IMR-90 (cell line): Measurements from ENCODE around the gene PRSS33. TPM values are rescaled to one million over a fixed set of nuclear protein-coding genes. Genes with fewer than 3 reads are reported as not detected.

Experiments
- ATAC-seq: fragments of 200-7000 bp; cut with Tn5 transposase; 2 replicates; pipeline ENCODE4 v1.9.1; 2020; ENCODE audit warnings: low read depth, mild to moderate bottlenecking, moderate library complexity
- BruUV-seq: library from RNA; stranded (reverse); fragments of 400-500 nt; replicated peaks from 2 replicates; lab custom pipeline; 2021; lab: Mats Ljungman, UMichigan
- CTCF ChIA-PET: fragments of 300-600 bp; formaldehyde crosslinking; extraction: SDS; loops from one replicate; lab custom pipeline; 2021; ENCODE audit warnings: antibody characterized with exemption; lab: Yijun Ruan, JAX
- POLR2A ChIA-PET: fragments of 300-600 bp; sonication (Branson Sonifier 250); formaldehyde crosslinking; loops from one replicate; lab custom pipeline; 2022; ENCODE audit warnings: antibody characterized with exemption; ENCODE audit not compliant: unreplicated experiment; lab: Charles Lee
- DNase-seq: peaks from one replicate; pipeline ENCODE4 v3.0.0; 2013
- H2AFZ ChIP-seq: replicated peaks from 2 replicates; pipeline ENCODE3; 2013; ENCODE audit warnings: low read length, mild to moderate bottlenecking; ENCODE audit not compliant: poor library complexity
- H2AK5ac ChIP-seq: 2 replicates; pipeline ENCODE4 v1.6.1; 2013; ENCODE audit warnings: low read depth, low read length, inconsistent platforms
- H2AK9ac ChIP-seq: replicated peaks from 2 replicates; pipeline ENCODE3; 2013; ENCODE audit warnings: mild to moderate bottlenecking, low read depth, low read length, moderate library complexity; ENCODE audit not compliant: poor library complexity
- H2BK120ac ChIP-seq: 2 replicates; pipeline ENCODE4 v1.6.1; 2013; ENCODE audit warnings: low read depth, low read length, inconsistent platforms
- H2BK15ac ChIP-seq: 3 replicates; pipeline ENCODE4 v1.6.1; 2013; ENCODE audit warnings: low read depth, low read length, inconsistent platforms
- H2BK20ac ChIP-seq: 2 replicates; pipeline ENCODE4 v1.6.1; 2013; ENCODE audit warnings: low read depth, mild to moderate bottlenecking, inconsistent platforms, low read length, moderate library complexity
- H2BK5ac ChIP-seq: 2 replicates; pipeline ENCODE4 v1.6.1; 2013; ENCODE audit warnings: mild to moderate bottlenecking, low read depth, low read length, inconsistent platforms; ENCODE audit not compliant: poor library complexity, severe bottlenecking
- H3K14ac ChIP-seq: replicated peaks from 2 replicates; pipeline ENCODE4 v1.6.1; 2013; ENCODE audit warnings: low read depth, low read length, inconsistent platforms
- H3K18ac ChIP-seq: 2 replicates; pipeline ENCODE4 v1.6.1; 2013; ENCODE audit warnings: low read depth, low read length, control low read depth
- H3K23ac ChIP-seq: 2 replicates; pipeline ENCODE4 v1.6.1; 2013; ENCODE audit warnings: low read depth, low read length, inconsistent platforms
- H3K27ac ChIP-seq: 2 replicates; pipeline ENCODE4 v1.5.1; 2013; ENCODE audit warnings: mild to moderate bottlenecking, control low read depth, low read length; ENCODE audit not compliant: insufficient read depth
- H3K27me3 ChIP-seq: 2 replicates; pipeline ENCODE4 v1.6.1; 2013; ENCODE audit warnings: low read length; ENCODE audit not compliant: control insufficient read depth, insufficient read depth
- H3K36me3 ChIP-seq: 2 replicates; pipeline ENCODE4 v1.6.1; 2013; ENCODE audit warnings: low read length, mixed read lengths; ENCODE audit not compliant: control insufficient read depth, insufficient read depth
- H3K4ac ChIP-seq: 2 replicates; pipeline ENCODE4 v1.6.1; 2013; ENCODE audit warnings: low read depth, low read length, inconsistent platforms
- H3K4me1 ChIP-seq: 2 replicates; pipeline ENCODE4 v1.6.1; 2013; ENCODE audit warnings: low read length, mixed read lengths; ENCODE audit not compliant: control insufficient read depth, insufficient read depth
- H3K4me2 ChIP-seq: 2 replicates; pipeline ENCODE4 v1.6.1; 2013; ENCODE audit warnings: low read depth, mild to moderate bottlenecking, control low read depth, low read length, moderate library complexity
- H3K4me3 ChIP-seq: 2 replicates; pipeline ENCODE4 v1.5.1; 2013; ENCODE audit warnings: low read depth, mild to moderate bottlenecking, control low read depth, low read length, moderate library complexity; ENCODE audit not compliant: insufficient read depth
- H3K56ac ChIP-seq: 2 replicates; pipeline ENCODE4 v1.6.1; 2013; ENCODE audit warnings: low read length, inconsistent platforms; ENCODE audit not compliant: insufficient read depth; ENCODE audit errors: extremely low read depth
- H3K79me1 ChIP-seq, 2 experiments: 2 replicates each; pipeline ENCODE4 v1.6.1; 2013; ENCODE audit warnings: low read length in 2 of 2, inconsistent platforms in 1 of 2, low read depth in 1 of 2
- H3K9ac ChIP-seq: 2 replicates; pipeline ENCODE4 v1.6.1; 2013; ENCODE audit warnings: low read depth, low read length, control low read depth
- H3K9me1 ChIP-seq: 2 replicates; pipeline ENCODE4 v1.6.1; 2013; ENCODE audit warnings: low read length, inconsistent platforms; ENCODE audit not compliant: insufficient read depth
- H3K9me3 ChIP-seq: 2 replicates; pipeline ENCODE4 v1.6.1; 2013; ENCODE audit warnings: low read length; ENCODE audit not compliant: control insufficient read depth, insufficient read depth
- H4K20me1 ChIP-seq: 2 replicates; pipeline ENCODE4 v1.6.1; 2013; ENCODE audit warnings: low read length, inconsistent platforms; ENCODE audit not compliant: insufficient read depth
- H4K5ac ChIP-seq: 2 replicates; pipeline ENCODE4 v1.6.1; 2013; ENCODE audit warnings: mild to moderate bottlenecking, low read depth, low read length, control low read depth
- H4K8ac ChIP-seq, 2 experiments: 2 replicates each; pipeline ENCODE4 v1.6.1; 2013; ENCODE audit warnings: low read depth in 2 of 2, low read length in 2 of 2, control low read depth in 1 of 2, inconsistent platforms in 1 of 2
- H4K91ac ChIP-seq: 2 replicates; pipeline ENCODE4 v1.6.1; 2013; ENCODE audit warnings: low read depth, low read length, inconsistent platforms; ENCODE audit not compliant: insufficient read depth
- BHLHE40 ChIP-seq: fragments of 150-350 bp; IDR thresholded peaks from 2 replicates; pipeline ENCODE4 v1.6.1; 2016; ENCODE audit warnings: mild to moderate bottlenecking, low read depth, low read length
- CEBPB ChIP-seq: IDR thresholded peaks from 2 replicates; pipeline ENCODE4 v1.6.1; 2012; ENCODE audit warnings: low read depth, low read length, improper control_type of control experiment
- CHD1 ChIP-seq: IDR thresholded peaks from 2 replicates; pipeline ENCODE4 v1.6.1; 2012; ENCODE audit warnings: low read depth, low read length, improper control_type of control experiment
- ELK1 ChIP-seq: fragments of 150-350 bp; IDR thresholded peaks from 2 replicates; pipeline ENCODE4 v1.6.1; 2016; ENCODE audit warnings: low read depth, mild to moderate bottlenecking, low read length, moderate library complexity, borderline replicate concordance
- FOS ChIP-seq: fragments of 150-350 bp; IDR thresholded peaks from 2 replicates; pipeline ENCODE4 v1.6.1; 2016; ENCODE audit warnings: low read depth, low read length
- MAFK ChIP-seq: IDR thresholded peaks from 2 replicates; pipeline ENCODE4 v1.6.1; 2012; ENCODE audit warnings: low read depth, low read length, improper control_type of control experiment
- MAZ ChIP-seq: IDR thresholded peaks from 2 replicates; pipeline ENCODE4 v1.6.1; 2012; ENCODE audit warnings: low read depth, mild to moderate bottlenecking, low read length, improper control_type of control experiment, moderate library complexity, borderline replicate concordance
- MXI1 ChIP-seq: IDR thresholded peaks from 2 replicates; pipeline ENCODE4 v1.6.1; 2012; ENCODE audit warnings: low read depth, mild to moderate bottlenecking, low read length, moderate library complexity, borderline replicate concordance
- NFE2L2 ChIP-seq: fragments of 150-350 bp; IDR thresholded peaks from 2 replicates; pipeline ENCODE4 v1.6.1; 2016; ENCODE audit warnings: low read depth, mild to moderate bottlenecking, low read length
- POLR2A ChIP-seq: IDR thresholded peaks from 2 replicates; pipeline ENCODE4 v1.6.1; 2012; ENCODE audit warnings: mild to moderate bottlenecking, low read depth, low read length
- RAD21 ChIP-seq: IDR thresholded peaks from 2 replicates; pipeline ENCODE4 v1.6.1; 2012; ENCODE audit warnings: low read length, improper control_type of control experiment
- RCOR1 ChIP-seq: IDR thresholded peaks from 2 replicates; pipeline ENCODE4 v1.6.1; 2012; ENCODE audit warnings: mild to moderate bottlenecking, low read length, improper control_type of control experiment; ENCODE audit not compliant: insufficient replicate concordance
- RFX5 ChIP-seq: IDR thresholded peaks from 2 replicates; pipeline ENCODE4 v1.8.0; 2012; ENCODE audit warnings: low read depth, mild to moderate bottlenecking, low read length, moderate library complexity
- SMC3 ChIP-seq: fragments of 150-350 bp; IDR thresholded peaks from 2 replicates; pipeline ENCODE4 v1.6.1; 2016; ENCODE audit warnings: low read depth, mild to moderate bottlenecking, antibody characterized with exemption, low read length, moderate library complexity
- USF2 ChIP-seq: fragments of 150-350 bp; IDR thresholded peaks from 2 replicates; pipeline ENCODE4 v1.6.1; 2017; ENCODE audit warnings: mild to moderate bottlenecking, antibody characterized with exemption, low read length, low read depth
- WGBS, 2 experiments: methylation state at CpG; one replicate each; pipeline versions ENCODE4 v1.1.5 to v1.1.7; 2013; ENCODE audit warnings: missing lambda C conversion rate in 2 of 2; ENCODE audit not compliant: insufficient read length in 1 of 2; ENCODE audit errors: extremely low coverage in 2 of 2; 5-methylcytosine and 5-hydroxymethylcytosine counted together
- dilution Hi-C: fragments of 300-500 bp; cut with HindIII; formaldehyde crosslinking; loops from one replicate; pipeline ENCODE4 v1.14.3; 2018; ENCODE audit warnings: low sequenced_read_pairs; ENCODE audit not compliant: unreplicated experiment
- in situ Hi-C: fragments of 300-500 bp; cut with MboI; formaldehyde crosslinking; loops from 3 replicates; pipeline ENCODE4 v1.14.3; 2019; ENCODE audit warnings: low sequenced_read_pairs, inconsistent platforms, mixed read lengths
- intact Hi-C: fragments of 100-400 bp; cut with micrococcal nuclease; formaldehyde crosslinking; loops from 2 replicates; pipeline ENCODE4 v1.10.0; 2022
- polyA plus RNA-seq, 3 experiments: library from polyadenylated mRNA; depleted of rRNA; stranded (reverse); fragments of >200 nt; gene quantifications; 2 replicates each; pipeline ENCODE4 v1.2.3, GENCODE V29; 2012; ENCODE audit warnings: low replicate concordance in 1 of 3
- total RNA-seq: library from RNA; depleted of rRNA; stranded (reverse); fragments of >200 nt; gene quantifications from 2 replicates; pipeline ENCODE4 v1.2.3, GENCODE V29; 2012

Gene PRSS33
- total and polyA plus RNA-seq, 2 of the 4 experiments (the other 2 are of a cell fraction), result not detected

- ChIA-PET CTCF (no interaction called here), POLR2A (interaction anchor here (0.6 to 1.4 kb wide), 5 partner anchors 11 to 1174 kb away, joined by 3 to 8 read pairs (median 4); no protein-coding TSS in a partner anchor)
- peaks cover 9% of the 10 kb centered on the region for H3K4me1 ChIP-seq
- BruUV-seq, result no TSS peak
- H3K9ac ChIP-seq, result peak within 1 kb of the TSS; percentile 100
- peak within 1 kb of the TSS; percentile 100 for H4K91ac ChIP-seq
- H4K20me1 ChIP-seq, result peaks cover 45% of the 10 kb centered on the region
- H4K8ac ChIP-seq, result peak within 1 kb of the TSS; percentile 93 to 100
- H3K79me1 ChIP-seq, result peaks cover 14 to 46% of the 10 kb centered on the region in 2 experiments
- peak; percentile 94 for ATAC-seq
- peak within 1 kb of the TSS; percentile 100 for H3K18ac ChIP-seq
- H3K4me3 ChIP-seq, result peak within 1 kb of the TSS; percentile 88
- no peaks in the 10 kb centered on the region for H3K27me3 ChIP-seq
- H2AK9ac ChIP-seq, result peak within 1 kb of the TSS; percentile 99
- peak within 1 kb of the TSS; percentile 77 for H2BK20ac ChIP-seq
- peak within 1 kb of the TSS; percentile 99 for H3K4me2 ChIP-seq
- H3K9me1 ChIP-seq, result peaks cover 11% of the 10 kb centered on the region
- peaks cover 2% of the 10 kb centered on the region; the same call in 1 of the 2 replicates for H3K9me3 ChIP-seq
- peak within 1 kb of the TSS; percentile 99 for H2BK5ac ChIP-seq
- intact Hi-C loops, result no loop called here
- H3K4ac ChIP-seq, result peak within 1 kb of the TSS; percentile 99
- peak within 1 kb of the TSS; percentile 97 for H2BK120ac ChIP-seq
- H2BK15ac ChIP-seq, result peak within 1 kb of the TSS; percentile 100
- in situ Hi-C loops, result no loop called here
- H3K27ac ChIP-seq, result peak within 1 kb of the TSS; percentile 99
- peak within 1 kb of the TSS; percentile 99 for H3K14ac ChIP-seq
- dilution Hi-C loops, result no loop called here
- peak; percentile 95 for DNase-seq
- H3K23ac ChIP-seq, result peak within 1 kb of the TSS; percentile 97
- peak within 1 kb of the TSS; percentile 100 for H4K5ac ChIP-seq
- H2AK5ac ChIP-seq, result peak within 1 kb of the TSS; percentile 98
- H2AFZ ChIP-seq, result peak within 1 kb of the TSS; percentile 99
- H3K56ac ChIP-seq, result peak within 1 kb of the TSS; percentile 100
- H3K36me3 ChIP-seq, result peaks cover 8% of the 10 kb centered on the region
- 1% methylated on average over 60 of the region's 99 CpGs; no CpG with 5 or more reads in 1 of the 2 experiments for WGBS, 2 experiments
- TF ChIP-seq BHLHE40, result no peak; the same call in 1 of the 2 replicates
- TF ChIP-seq RAD21, result no peak
- peak; percentile 68; the same call in 1 of the 2 replicates for TF ChIP-seq MAZ
- TF ChIP-seq CHD1, result no peak; the same call in none of the 2 replicates
- TF ChIP-seq MXI1, result 0 out of 2 replicates have a peak, but pooled peaks have one; percentile 49
- no peak for TF ChIP-seq RCOR1
- TF ChIP-seq RFX5, result no peak
- TF ChIP-seq MAFK, result peak; percentile 72
- TF ChIP-seq USF2, result 0 out of 2 replicates have a peak, but pooled peaks have one; percentile 1
- no peak for TF ChIP-seq ELK1
- TF ChIP-seq POLR2A, result peak; percentile 97
- no peak for TF ChIP-seq NFE2L2
- TF ChIP-seq CEBPB, result no peak
- TF ChIP-seq FOS, result no peak
- no peak for TF ChIP-seq SMC3
Observed at GRCh38 chr16:2752035-2752849, 35.1 kb downstream of the PRSS33 start, which contains the start of gene SRRM2. Gene SRRM2, plus strand, starts transcription at chr16:2752638. Its CDS starts 3,727 bp downstream, at chr16:2756365.
